ENCODE data around the gene QKI. TPM values are rescaled to one million over a fixed set of nuclear protein-coding genes. Genes with fewer than 3 reads are reported as not detected.

QKI gene
- total RNA-seq, 1 donor from 2014 or later = 79.7 TPM

DNA sequence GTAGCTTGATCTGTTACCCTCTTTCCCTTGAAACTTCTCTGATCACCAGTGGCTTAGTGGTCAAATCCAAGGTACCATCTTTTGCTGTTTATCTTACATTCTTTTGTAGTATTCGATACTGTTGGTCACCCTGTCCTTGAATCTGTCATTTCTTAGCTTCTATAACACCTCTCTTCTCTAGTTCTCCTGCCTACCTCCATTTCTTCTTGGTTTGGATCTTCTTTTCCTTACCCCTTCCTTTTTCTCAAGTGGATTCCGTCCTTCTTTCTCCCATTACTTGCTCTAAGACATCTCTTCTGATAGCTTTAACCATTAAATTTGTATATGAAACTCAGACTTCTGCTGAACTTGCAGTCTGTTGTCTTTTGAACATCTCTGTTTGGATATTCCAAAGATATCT lies 39.9 kb downstream of the QKI start:
- Mint-ChIP-seq H3K9me3 (peaks cover 3% of the 10 kb centered on the region), H3K4me3 (no peak overlapping the region), H3K27me3 (no peaks in the 10 kb centered on the region), H3K4me1 (peaks cover 43% of the 10 kb centered on the region), H3K27ac (no peak overlapping the region), H3K36me3 (ENCODE audit: low read depth) (peaks cover 8% of the 10 kb centered on the region)
- DNase-seq = no peak
- intact Hi-C loops (cut with micrococcal nuclease) = no loop called here

GRCh38 chr6:163455552-163455951 lies 41.0 kb downstream of the QKI start:
- no peak overlapping the region for H3K27ac Mint-ChIP-seq
- intact Hi-C loops (cut with micrococcal nuclease) = no loop called here
- no peak for DNase-seq

DNA sequence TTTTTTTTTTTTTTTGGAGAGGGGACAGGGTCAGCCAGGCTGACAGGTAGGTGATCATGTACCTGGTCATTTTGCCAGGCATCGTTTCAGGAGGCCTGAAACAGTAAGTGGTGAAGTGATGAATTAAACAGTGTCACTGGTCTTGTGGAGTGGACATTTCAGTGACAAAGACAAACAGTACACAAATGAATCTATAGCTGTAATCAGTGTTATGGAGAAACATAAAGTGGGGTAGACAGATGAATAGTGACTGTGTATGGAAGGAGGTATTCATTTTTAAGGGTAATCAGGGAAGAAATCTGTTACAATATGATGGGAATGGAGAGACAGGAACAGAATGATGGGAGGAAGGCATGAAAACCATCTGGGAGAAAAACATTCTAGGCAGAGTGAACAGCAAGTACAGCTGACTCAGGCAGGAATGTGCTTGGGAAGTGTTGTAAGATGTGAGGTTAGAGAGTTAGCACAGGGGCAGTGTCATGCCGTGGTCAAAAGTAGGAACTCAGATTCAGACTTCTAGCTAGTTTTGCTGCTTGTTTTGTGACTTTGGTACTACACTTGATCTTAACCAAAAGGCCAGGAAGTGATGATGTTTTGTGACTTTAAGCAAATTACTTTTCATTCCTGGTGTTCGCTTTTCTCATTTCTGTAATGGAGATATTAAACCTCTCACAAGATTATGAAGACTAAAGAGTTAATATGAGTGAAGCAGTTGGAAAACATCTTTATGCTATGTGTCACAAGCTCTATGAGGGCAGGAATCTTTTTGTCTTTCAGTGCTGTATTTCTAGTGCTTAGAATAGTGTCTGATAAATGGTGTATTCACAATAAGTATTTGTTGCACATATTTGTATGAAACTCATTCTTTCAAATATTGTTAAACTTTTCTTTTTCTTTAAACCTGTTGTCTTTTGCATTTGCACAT lies 43.4 kb downstream of the QKI start:
- Mint-ChIP-seq H3K27ac (peak overlapping the region; percentile 54), H3K36me3 (ENCODE audit: low read depth) (peaks cover 13% of the 10 kb centered on the region), H3K27me3 (no peaks in the 10 kb centered on the region), H3K9me3 (no peaks in the 10 kb centered on the region), H3K4me1 (peaks cover 54% of the 10 kb centered on the region), H3K4me3 (peak overlapping the region; percentile 11)
- intact Hi-C loops (cut with micrococcal nuclease) = no loop called here
- peak; percentile 62 for DNase-seq

More at GRCh38 chr6:163455552-163455951, 41.0 kb downstream of the QKI start:
- Mint-ChIP-seq H3K9me3 (peaks cover 3% of the 10 kb centered on the region), H3K4me3 (no peak overlapping the region), H3K27me3 (no peaks in the 10 kb centered on the region), H3K4me1 (peaks cover 50% of the 10 kb centered on the region), H3K36me3 (ENCODE audit: low read depth) (peaks cover 10% of the 10 kb centered on the region)

DNA sequence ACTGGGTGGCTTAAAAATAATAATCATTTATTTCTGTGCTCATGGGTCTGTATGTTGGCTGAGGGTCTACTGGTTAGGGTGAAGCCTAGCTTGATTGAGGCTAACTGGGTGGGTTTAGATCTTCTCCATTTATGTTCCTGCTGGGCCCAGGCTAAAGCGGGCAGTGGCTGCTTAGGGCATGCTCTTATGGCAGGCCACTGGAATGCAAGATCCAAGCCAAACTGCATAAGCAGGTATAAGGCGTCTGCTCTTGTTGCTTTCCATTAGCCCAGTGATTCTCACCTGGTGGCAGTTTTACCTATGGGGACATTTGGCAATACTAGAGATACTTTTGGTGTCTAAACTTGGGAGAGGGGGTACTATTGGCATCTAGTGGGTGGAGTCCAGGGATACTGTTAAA lies 44.5 kb downstream of the QKI start:
- H3K27me3 Mint-ChIP-seq = no peaks in the 10 kb centered on the region
- peak overlapping the region; percentile 60 for H3K27ac Mint-ChIP-seq
- H3K36me3 Mint-ChIP-seq (ENCODE audit: low read depth) = peaks cover 19% of the 10 kb centered on the region
- intact Hi-C loops (cut with micrococcal nuclease) = no loop called here
- peak; percentile 58 for DNase-seq
- H3K9me3 Mint-ChIP-seq = peaks cover 3% of the 10 kb centered on the region
- peak overlapping the region; percentile 35 for H3K4me3 Mint-ChIP-seq
- peaks cover 58% of the 10 kb centered on the region for H3K4me1 Mint-ChIP-seq

DNA sequence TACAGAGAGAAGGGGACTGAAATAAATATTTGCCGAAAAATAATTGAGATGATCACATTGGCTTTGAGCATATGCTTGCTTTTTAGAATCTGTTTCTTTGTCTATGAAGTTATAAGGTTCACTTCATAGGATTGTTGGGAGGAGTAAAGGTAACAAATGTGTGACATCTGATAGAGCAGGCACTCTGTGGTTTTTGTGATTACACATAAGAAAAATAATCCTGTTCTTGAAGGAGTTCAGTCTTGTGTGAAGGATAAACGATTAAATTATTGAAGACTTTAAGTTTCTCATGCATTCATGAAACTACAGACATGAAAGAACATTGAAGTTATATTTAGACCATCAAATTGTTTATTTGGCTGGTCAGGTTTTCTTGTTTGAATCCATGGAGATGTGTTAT lies 45.0 kb downstream of the QKI start:
- intact Hi-C loops (cut with micrococcal nuclease) = no loop called here
- peaks cover 22% of the 10 kb centered on the region for H3K36me3 Mint-ChIP-seq (ENCODE audit: low read depth)
- H3K9me3 Mint-ChIP-seq = peaks cover 3% of the 10 kb centered on the region
- peaks cover 58% of the 10 kb centered on the region for H3K4me1 Mint-ChIP-seq
- no peaks in the 10 kb centered on the region for H3K27me3 Mint-ChIP-seq
- H3K4me3 Mint-ChIP-seq = peak overlapping the region; percentile 35
- H3K27ac Mint-ChIP-seq = peak overlapping the region; percentile 60
- no peak for DNase-seq

DNA sequence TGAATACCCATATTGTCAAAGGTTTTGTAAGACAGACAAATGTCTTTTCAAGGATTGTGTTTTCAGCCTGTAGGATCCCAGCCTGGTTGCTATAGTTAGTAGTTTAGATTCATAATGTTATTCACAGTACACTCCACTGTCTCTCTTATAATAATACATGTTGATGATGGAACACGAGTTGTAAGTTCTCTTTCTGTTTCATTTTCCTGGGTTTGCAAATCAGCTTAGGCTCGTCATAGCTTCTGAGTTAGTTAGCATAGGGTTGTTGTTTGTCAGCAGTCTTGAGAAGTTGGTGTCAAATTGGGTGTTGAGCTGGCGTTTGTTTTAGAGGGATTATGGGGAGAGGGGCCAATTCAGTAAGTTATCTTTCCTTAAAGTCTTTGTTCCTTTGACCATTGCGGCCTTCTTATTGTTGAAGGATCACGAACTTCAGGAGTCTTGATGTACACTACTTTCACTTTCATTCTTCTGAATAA lies 45.8 kb downstream of the QKI start:
- H3K27me3 Mint-ChIP-seq = no peaks in the 10 kb centered on the region
- H3K36me3 Mint-ChIP-seq (ENCODE audit: low read depth) = peaks cover 28% of the 10 kb centered on the region
- peaks cover 58% of the 10 kb centered on the region for H3K4me1 Mint-ChIP-seq
- peak overlapping the region; percentile 90 for H3K27ac Mint-ChIP-seq
- H3K4me3 Mint-ChIP-seq = peak overlapping the region; percentile 86
- intact Hi-C loops (cut with micrococcal nuclease) = loop anchor here (1.0 kb wide), 1 partner anchor 42 kb away; no protein-coding TSS in a partner anchor
- H3K9me3 Mint-ChIP-seq = peaks cover 3% of the 10 kb centered on the region
- DNase-seq = peak; percentile 81

- DNase-seq = no peak
- Mint-ChIP-seq H3K36me3 (ENCODE audit: low read depth) (peaks cover 30% of the 10 kb centered on the region), H3K9me3 (peaks cover 3% of the 10 kb centered on the region), H3K27me3 (no peaks in the 10 kb centered on the region), H3K4me3 (peak overlapping the region; percentile 49), H3K27ac (peak overlapping the region; percentile 25), H3K4me1 (peaks cover 50% of the 10 kb centered on the region)
- intact Hi-C loops (cut with micrococcal nuclease) = no loop called here
Measured at GRCh38 chr6:163461696-163462095, 47.2 kb downstream of the QKI start.

DNA sequence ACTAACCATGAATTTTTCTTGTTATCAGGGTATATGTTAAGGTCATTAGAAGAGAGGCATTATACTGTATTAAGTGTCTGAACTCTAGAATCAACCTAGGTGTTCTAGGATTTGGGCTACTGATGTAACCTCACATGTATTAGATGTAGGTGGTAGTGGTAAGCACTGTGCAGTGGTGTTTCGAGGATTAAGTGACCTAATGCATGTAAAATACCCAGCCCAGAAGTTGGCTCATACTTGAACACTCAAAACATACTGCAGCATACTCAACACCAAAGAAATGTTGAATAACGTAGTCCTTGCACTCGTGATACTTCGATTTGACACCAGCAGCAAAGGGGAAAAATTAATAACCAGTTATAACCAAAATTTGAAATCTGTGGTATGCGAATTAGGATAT lies 48.7 kb downstream of the QKI start:
- Mint-ChIP-seq H3K36me3 (ENCODE audit: low read depth) (peaks cover 29% of the 10 kb centered on the region), H3K4me3 (no peak overlapping the region), H3K27ac (no peak overlapping the region), H3K27me3 (no peaks in the 10 kb centered on the region), H3K4me1 (peaks cover 41% of the 10 kb centered on the region), H3K9me3 (peaks cover 3% of the 10 kb centered on the region)
- intact Hi-C loops (cut with micrococcal nuclease) = no loop called here
- no peak for DNase-seq

- Mint-ChIP-seq H3K27me3 (no peaks in the 10 kb centered on the region), H3K9me3 (peaks cover 3% of the 10 kb centered on the region), H3K4me1 (peaks cover 40% of the 10 kb centered on the region), H3K27ac (no peak overlapping the region), H3K4me3 (no peak overlapping the region), H3K36me3 (ENCODE audit: low read depth) (peaks cover 32% of the 10 kb centered on the region)
- DNase-seq = no peak
- intact Hi-C loops (cut with micrococcal nuclease) = no loop called here
Measured at GRCh38 chr6:163463795-163464194, 49.3 kb downstream of the QKI start.

DNA sequence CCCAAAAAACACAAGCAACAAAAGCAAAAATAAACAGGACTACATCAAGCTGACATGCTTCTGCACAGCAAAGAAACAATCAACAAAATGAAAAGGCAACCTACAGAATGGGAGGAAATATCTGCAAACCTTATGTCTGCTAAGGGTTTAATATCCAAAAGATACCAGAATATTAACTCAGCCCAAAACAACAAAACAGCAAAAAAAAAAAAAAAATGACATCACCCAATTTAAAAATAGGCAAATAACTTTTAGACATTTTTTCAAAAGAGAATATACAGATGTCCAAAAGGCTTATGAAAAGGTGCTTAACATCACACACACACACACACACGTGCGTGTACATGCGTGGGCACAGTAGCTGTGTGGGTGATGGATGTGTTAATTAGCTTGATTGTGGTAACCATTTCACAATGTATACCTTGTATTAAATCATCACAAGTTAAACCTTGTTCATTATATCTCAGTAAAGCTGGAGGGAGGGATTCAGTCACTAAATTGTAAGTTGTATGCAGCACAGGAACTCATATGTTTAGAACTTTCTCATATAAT lies 52.4 kb downstream of the QKI start:
- no peak for DNase-seq
- Mint-ChIP-seq H3K9me3 (peaks cover 23% of the 10 kb centered on the region), H3K36me3 (ENCODE audit: low read depth) (peaks cover 54% of the 10 kb centered on the region), H3K4me3 (no peak overlapping the region), H3K27me3 (no peaks in the 10 kb centered on the region), H3K4me1 (peaks cover 24% of the 10 kb centered on the region), H3K27ac (no peak overlapping the region)
- intact Hi-C loops (cut with micrococcal nuclease) = no loop called here

GRCh38 chr6:163468738-163469137 lies 54.2 kb downstream of the QKI start:
- peaks cover 55% of the 10 kb centered on the region for H3K36me3 Mint-ChIP-seq (ENCODE audit: low read depth)
- DNase-seq = no peak
- H3K27me3 Mint-ChIP-seq = no peaks in the 10 kb centered on the region
- intact Hi-C loops (cut with micrococcal nuclease) = no loop called here
- H3K4me3 Mint-ChIP-seq = no peak overlapping the region
- peaks cover 21% of the 10 kb centered on the region for H3K4me1 Mint-ChIP-seq
- peaks cover 23% of the 10 kb centered on the region for H3K9me3 Mint-ChIP-seq
- no peak overlapping the region for H3K27ac Mint-ChIP-seq

DNA sequence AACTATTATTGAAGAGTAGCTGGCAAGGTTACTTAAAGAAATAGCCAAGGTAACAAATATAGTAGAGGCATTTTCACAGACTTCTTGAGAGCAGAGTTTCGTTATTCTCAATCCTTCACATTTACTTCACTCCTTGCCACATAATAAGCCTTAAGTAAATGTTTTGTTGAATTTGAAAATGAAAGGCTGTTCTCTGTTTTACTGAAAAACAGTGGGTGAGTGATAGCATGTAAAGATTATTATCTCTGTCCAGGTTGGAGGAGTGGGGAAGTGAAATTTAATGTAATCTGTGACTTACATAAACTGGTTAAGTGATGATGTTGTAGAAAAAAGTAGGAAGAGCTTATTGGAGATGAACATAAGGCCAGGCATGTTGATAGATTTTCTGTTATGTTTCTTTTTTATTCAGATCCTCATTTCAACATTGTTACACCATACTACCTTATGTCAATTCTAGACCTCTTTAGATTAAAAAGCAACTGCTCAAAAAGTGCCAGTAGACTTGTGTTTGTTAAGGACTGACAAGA lies 55.0 kb downstream of the QKI start:
- Mint-ChIP-seq H3K4me1 (peaks cover 21% of the 10 kb centered on the region), H3K9me3 (peaks cover 20% of the 10 kb centered on the region), H3K4me3 (no peak overlapping the region), H3K27me3 (no peaks in the 10 kb centered on the region), H3K27ac (no peak overlapping the region), H3K36me3 (ENCODE audit: low read depth) (peaks cover 50% of the 10 kb centered on the region)
- DNase-seq = no peak
- intact Hi-C loops (cut with micrococcal nuclease) = no loop called here

DNA sequence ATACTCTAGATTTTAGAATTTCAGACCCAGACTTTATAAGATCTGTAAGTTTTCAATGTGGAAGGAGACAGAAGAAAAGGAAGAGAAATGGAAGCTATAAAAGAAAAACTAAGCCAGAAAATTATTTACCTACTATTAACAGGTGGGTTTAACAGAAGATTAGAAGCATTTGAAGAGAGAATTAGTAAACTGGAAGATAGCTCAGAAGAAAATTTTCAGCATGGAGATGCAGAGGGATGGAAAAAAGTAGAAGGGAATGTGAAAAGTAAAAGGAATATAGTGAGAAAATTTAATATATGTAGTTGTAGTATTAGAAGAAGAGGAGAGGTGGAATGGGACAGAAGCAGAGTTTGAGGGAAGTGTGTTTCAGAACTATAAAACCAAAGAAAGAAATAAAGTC lies 56.1 kb downstream of the QKI start:
- no peak overlapping the region for H3K4me3 Mint-ChIP-seq
- peaks cover 20% of the 10 kb centered on the region for H3K9me3 Mint-ChIP-seq
- peaks cover 44% of the 10 kb centered on the region for H3K36me3 Mint-ChIP-seq (ENCODE audit: low read depth)
- H3K27ac Mint-ChIP-seq = no peak overlapping the region
- intact Hi-C loops (cut with micrococcal nuclease) = no loop called here
- H3K27me3 Mint-ChIP-seq = no peaks in the 10 kb centered on the region
- peaks cover 23% of the 10 kb centered on the region for H3K4me1 Mint-ChIP-seq
- DNase-seq = no peak

DNA sequence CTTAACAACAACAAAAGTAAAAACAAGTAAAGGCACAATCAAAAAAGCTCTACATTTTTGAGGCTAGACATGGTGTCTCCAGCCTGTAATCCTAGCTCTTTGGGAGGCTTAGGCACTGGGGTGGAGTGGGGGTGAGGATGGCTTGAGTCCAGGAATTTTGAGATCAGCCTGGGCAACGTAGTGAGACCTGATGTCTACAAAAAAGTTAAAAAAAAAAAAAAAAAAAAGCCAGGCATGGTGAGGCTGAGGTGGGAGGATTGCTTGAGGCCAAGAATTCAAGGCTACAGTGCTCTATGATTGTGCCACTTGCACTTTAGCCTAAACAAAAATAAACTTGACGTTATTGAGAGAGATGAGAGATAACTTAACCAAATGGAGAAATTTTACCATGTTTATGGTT lies 60.1 kb downstream of the QKI start:
- Mint-ChIP-seq H3K27ac (no peak overlapping the region), H3K9me3 (peaks cover 16% of the 10 kb centered on the region), H3K4me3 (no peak overlapping the region), H3K4me1 (peaks cover 13% of the 10 kb centered on the region), H3K27me3 (no peaks in the 10 kb centered on the region), H3K36me3 (ENCODE audit: low read depth) (peaks cover 32% of the 10 kb centered on the region)
- intact Hi-C loops (cut with micrococcal nuclease) = no loop called here
- DNase-seq = no peak
